GM12878 (cell line): ENCODE data around the gene DDR1.

ENCODE experiments used
- BMI1 ChIP-seq: fragments of 450-650 bp; IDR thresholded peaks from 2 replicates; pipeline ENCODE4 v1.6.1; 2016; ENCODE audit warnings: mild to moderate bottlenecking, moderate library complexity, borderline replicate concordance
- CHD2 ChIP-seq: IDR thresholded peaks from 2 replicates; pipeline ENCODE4 v1.6.1; 2011; ENCODE audit warnings: low read depth, low read length, improper control_type of control experiment, borderline replicate concordance
- CREB1 ChIP-seq: IDR thresholded peaks from 2 replicates; pipeline ENCODE4 v1.6.1; 2012; ENCODE audit warnings: low read depth, mild to moderate bottlenecking, inconsistent platforms
- CTCF ChIP-seq, 3 experiments: IDR thresholded peaks in 2 of 3; conservative IDR thresholded peaks in 1 of 3; 2 replicates each; pipeline ENCODE4 v1.5.1; 2011; ENCODE audit warnings: low read depth in 3 of 3, low read length in 3 of 3, mild to moderate bottlenecking in 3 of 3, control low read depth in 2 of 3, moderate library complexity in 2 of 3, inconsistent platforms in 1 of 3, mixed read lengths in 1 of 3; ENCODE audit not compliant: control insufficient read depth in 2 of 3, insufficient read depth in 1 of 3; ENCODE audit errors: extremely low read depth in 1 of 3
- HCFC1 ChIP-seq: fragments of 150-350 bp; IDR thresholded peaks from 2 replicates; pipeline ENCODE4 v1.6.1; 2014; ENCODE audit warnings: low read length
- IRF3 ChIP-seq: fragments of 450-650 bp; IDR thresholded peaks from 2 replicates; pipeline ENCODE4 v1.6.1; 2014; ENCODE audit warnings: mild to moderate bottlenecking
- JUND ChIP-seq: IDR thresholded peaks from 2 replicates; pipeline ENCODE4 v1.6.1; 2012; ENCODE audit warnings: low read depth, mild to moderate bottlenecking, low read length, improper control_type of control experiment, moderate library complexity
- NFYB ChIP-seq: IDR thresholded peaks from 2 replicates; pipeline ENCODE4 v1.6.1; 2011; ENCODE audit warnings: low read depth, mild to moderate bottlenecking, low read length, improper control_type of control experiment, moderate library complexity; ENCODE audit not compliant: insufficient read depth
- NR2C2 ChIP-seq: IDR thresholded peaks from 2 replicates; pipeline ENCODE4 v1.6.1; 2011; ENCODE audit warnings: borderline replicate concordance, low read depth; ENCODE audit not compliant: control insufficient read depth, insufficient read length
- NRF1 ChIP-seq: conservative IDR thresholded peaks from 2 replicates; pipeline ENCODE4 v1.6.1; 2011; ENCODE audit warnings: mild to moderate bottlenecking, low read depth, low read length, improper control_type of control experiment
- RCOR1 ChIP-seq: conservative IDR thresholded peaks from 2 replicates; pipeline ENCODE4 v1.6.1; 2012; ENCODE audit warnings: low read depth, low read length, improper control_type of control experiment
- SRF ChIP-seq, 2 experiments: IDR thresholded peaks; 2 replicates each; pipeline ENCODE4 v1.6.1; 2011; ENCODE audit warnings: low read depth in 2 of 2, low read length in 2 of 2, mild to moderate bottlenecking in 1 of 2, moderate library complexity in 1 of 2

- TF ChIP-seq NFYB (no peak), JUND (no peak), BMI1 (no peak), CTCF (IDR thresholded peaks at IDR 0.05 in 2 of 3, conservative IDR thresholded peaks at IDR 0.05 in 1 of 3; ENCODE audit: control insufficient read depth in 2 of 3, extremely low read depth in 1 of 3, insufficient read depth in 1 of 3, low read depth in 3 of 3, low read length in 3 of 3) (no peak), SRF (IDR thresholded peaks at IDR 0.05; ENCODE audit: low read depth in 2 of 2, low read length in 2 of 2) (no peak), CHD2 (no peak), IRF3 (no peak), CREB1 (no peak), NR2C2 (no peak), RCOR1 (no peak), NRF1 (no peak), HCFC1 (no peak)
These were observed 54.4 kb downstream of the DDR1 start for GRCh38 chr6:30938730-30939129.
